ENCODE data around the gene RPL3. TPM values are rescaled to one million over a fixed set of nuclear protein-coding genes. Genes with fewer than 3 reads are reported as not detected.

The RPL3 gene
- total and polyA plus RNA-seq, 9 donors = 1,838 to 3,798 (median 3,309) TPM

DNA sequence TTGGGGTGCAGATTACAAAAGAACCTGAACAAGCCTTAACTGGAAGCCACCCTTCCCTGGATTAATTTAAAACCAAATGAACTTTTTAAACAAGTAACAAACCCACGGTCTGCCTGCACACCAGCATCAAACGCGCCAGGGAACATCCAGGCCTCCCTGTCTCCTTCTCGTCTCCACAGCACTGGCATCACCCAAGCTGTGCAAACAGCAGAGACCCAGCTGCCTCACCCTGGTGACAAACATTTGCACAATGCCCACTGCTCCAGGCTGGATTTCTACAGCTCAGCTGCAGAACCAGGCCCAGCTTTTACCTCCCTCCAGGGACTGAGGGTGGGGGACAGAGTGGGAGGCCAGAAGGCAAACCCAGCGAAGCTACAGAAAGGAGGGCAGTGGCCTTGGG is 7.0 kb downstream of the RPL3 start:
- Histone ChIP-seq H3K4me3 (ENCODE audit: low read length) (no peak overlapping the region), H3K36me3 (ENCODE audit: control insufficient read depth, insufficient read depth, low read length) (peaks cover 60% of the 10 kb centered on the region), H3K9me3 (replicated peaks; ENCODE audit: control insufficient read depth, low read depth, low read length) (no peaks in the 10 kb centered on the region), H3K4me1 (ENCODE audit: control insufficient read depth, insufficient read depth, low read length) (peaks cover 56% of the 10 kb centered on the region), H3K27me3 (ENCODE audit: control insufficient read depth, insufficient read depth, low read length) (no peaks in the 10 kb centered on the region), H3K27ac (ENCODE audit: low read length) (no peak overlapping the region)
- no peak for DNase-seq
- WGBS (ENCODE audit: insufficient coverage) = 83% methylated on average over 4 of the region's 5 CpGs

GRCh38 chr22:39311592-39312400 is 7.6 kb downstream of the RPL3 start:
- H3K27me3 ChIP-seq (ENCODE audit: control insufficient read depth, insufficient read depth, low read length) = no peaks in the 10 kb centered on the region
- no peak overlapping the region for H3K27ac ChIP-seq (ENCODE audit: low read length)
- 81% methylated on average over 19 of the region's 19 CpGs for WGBS (ENCODE audit: insufficient coverage)
- no peaks in the 10 kb centered on the region for H3K9me3 ChIP-seq (replicated peaks; ENCODE audit: control insufficient read depth, low read depth, low read length)
- DNase-seq = no peak
- peaks cover 54% of the 10 kb centered on the region for H3K36me3 ChIP-seq (ENCODE audit: control insufficient read depth, insufficient read depth, low read length)
- H3K4me3 ChIP-seq (ENCODE audit: low read length) = no peak overlapping the region
- peaks cover 55% of the 10 kb centered on the region for H3K4me1 ChIP-seq (ENCODE audit: control insufficient read depth, insufficient read depth, low read length)

DNA sequence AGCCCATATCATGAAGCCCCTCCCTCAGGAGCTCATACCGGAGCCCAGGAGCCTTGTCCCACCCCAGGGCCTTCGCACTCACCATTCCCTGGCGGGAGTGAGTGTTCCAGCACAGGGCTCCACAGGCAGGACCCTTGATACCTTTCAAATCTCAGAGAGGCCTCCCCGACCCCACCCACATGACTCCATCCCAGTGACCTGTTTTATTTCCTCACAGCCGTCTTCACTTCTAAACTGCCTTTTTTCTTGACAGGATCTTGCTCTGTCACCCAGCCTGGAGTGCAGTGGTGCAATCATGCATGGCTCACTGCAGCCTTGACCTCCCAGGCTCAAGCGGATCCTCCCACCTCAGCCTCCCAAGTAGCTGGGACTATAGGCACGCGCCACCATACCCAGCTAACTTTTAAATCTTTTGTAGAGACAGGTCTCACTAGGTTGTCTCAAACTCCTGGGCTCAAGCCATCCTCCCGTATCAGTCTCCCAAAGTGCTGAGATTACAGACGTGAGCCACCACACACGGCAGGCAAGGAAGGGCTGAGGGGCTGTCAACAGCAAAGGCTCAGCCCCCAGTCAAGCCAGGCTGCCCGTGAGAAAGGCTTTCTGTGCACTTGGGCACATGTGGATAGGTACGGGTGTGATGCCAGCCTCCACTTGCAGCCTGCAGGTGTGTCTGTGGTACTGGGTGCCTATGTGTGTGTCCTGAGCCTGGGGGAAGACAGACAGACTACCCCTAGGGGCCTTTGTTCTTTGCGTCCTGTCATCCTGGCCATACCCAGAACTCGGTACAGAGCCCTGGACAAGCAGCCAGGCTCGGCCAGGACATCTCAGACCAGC is 9.3 kb downstream of the RPL3 start:
- peaks cover 39% of the 10 kb centered on the region for H3K4me1 ChIP-seq (ENCODE audit: control insufficient read depth, insufficient read depth, low read length)
- no peak overlapping the region for H3K4me3 ChIP-seq (ENCODE audit: low read length)
- DNase-seq = no peak
- H3K27me3 ChIP-seq (ENCODE audit: control insufficient read depth, insufficient read depth, low read length) = no peaks in the 10 kb centered on the region
- H3K27ac ChIP-seq (ENCODE audit: low read length) = no peak overlapping the region
- peaks cover 37% of the 10 kb centered on the region for H3K36me3 ChIP-seq (ENCODE audit: control insufficient read depth, insufficient read depth, low read length)
- WGBS (ENCODE audit: insufficient coverage) = 67% methylated on average over 11 of the region's 16 CpGs
- no peaks in the 10 kb centered on the region for H3K9me3 ChIP-seq (replicated peaks; ENCODE audit: control insufficient read depth, low read depth, low read length)

DNA sequence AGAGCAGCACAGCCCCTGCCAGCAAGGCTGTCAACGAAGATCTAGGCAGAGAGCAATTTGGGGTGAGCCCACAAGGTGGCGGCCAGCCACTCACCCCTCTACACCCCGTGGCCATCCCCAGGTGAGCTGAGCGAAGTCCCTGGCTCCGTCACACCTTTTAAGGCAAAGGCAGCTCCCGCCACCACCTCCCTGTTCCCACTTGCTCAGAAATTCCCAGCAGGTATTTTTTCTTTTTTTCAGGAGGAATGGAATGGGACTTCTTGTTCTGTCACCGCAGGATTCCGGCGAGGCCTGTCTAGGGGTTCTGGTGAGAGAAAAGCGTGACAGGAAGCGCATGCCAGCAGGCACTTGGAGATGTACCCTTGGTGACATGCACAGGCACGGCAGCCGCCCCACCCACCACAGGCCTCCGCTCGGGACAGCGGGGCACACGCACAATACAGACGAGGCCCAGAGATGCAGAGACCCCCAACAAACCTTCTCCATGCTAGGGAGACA is 10.0 kb downstream of the RPL3 start:
- Histone ChIP-seq H3K27ac (ENCODE audit: low read length) (peak overlapping the region; percentile 35), H3K4me1 (ENCODE audit: control insufficient read depth, insufficient read depth, low read length) (peaks cover 32% of the 10 kb centered on the region), H3K9me3 (replicated peaks; ENCODE audit: control insufficient read depth, low read depth, low read length) (no peaks in the 10 kb centered on the region), H3K36me3 (ENCODE audit: control insufficient read depth, insufficient read depth, low read length) (peaks cover 30% of the 10 kb centered on the region), H3K27me3 (ENCODE audit: control insufficient read depth, insufficient read depth, low read length) (no peaks in the 10 kb centered on the region), H3K4me3 (ENCODE audit: low read length) (no peak overlapping the region)
- no peak for DNase-seq
- 44% methylated on average over 9 of the region's 18 CpGs for WGBS (ENCODE audit: insufficient coverage)

- 42% methylated on average over 15 of the region's 24 CpGs for WGBS (ENCODE audit: insufficient coverage)
- peaks cover 26% of the 10 kb centered on the region for H3K4me1 ChIP-seq (ENCODE audit: control insufficient read depth, insufficient read depth, low read length)
These were observed 10.6 kb downstream of the RPL3 start for GRCh38 chr22:39308614-39309363.

GRCh38 chr22:39306456-39307361 is 12.7 kb downstream of the RPL3 start:
- peak overlapping the region; percentile 3 for H3K27ac ChIP-seq (ENCODE audit: low read length)
- peaks cover 2% of the 10 kb centered on the region for H3K9me3 ChIP-seq (replicated peaks; ENCODE audit: control insufficient read depth, low read depth, low read length)
- H3K4me3 ChIP-seq (ENCODE audit: low read length) = no peak overlapping the region
- peaks cover 21% of the 10 kb centered on the region for H3K4me1 ChIP-seq (ENCODE audit: control insufficient read depth, insufficient read depth, low read length)
- H3K36me3 ChIP-seq (ENCODE audit: control insufficient read depth, insufficient read depth, low read length) = peaks cover 3% of the 10 kb centered on the region
- DNase-seq = peak; percentile 67
- no peaks in the 10 kb centered on the region for H3K27me3 ChIP-seq (ENCODE audit: control insufficient read depth, insufficient read depth, low read length)
- 56% methylated on average over 9 of the region's 14 CpGs for WGBS (ENCODE audit: insufficient coverage)

More at GRCh38 chr22:39308614-39309363, 10.6 kb downstream of the RPL3 start:
- H3K27ac ChIP-seq (ENCODE audit: low read length) = peak overlapping the region; percentile 35
- H3K27me3 ChIP-seq (ENCODE audit: control insufficient read depth, insufficient read depth, low read length) = no peaks in the 10 kb centered on the region
- H3K4me3 ChIP-seq (ENCODE audit: low read length) = no peak overlapping the region
- H3K9me3 ChIP-seq (replicated peaks; ENCODE audit: control insufficient read depth, low read depth, low read length) = no peaks in the 10 kb centered on the region
- peak; percentile 38 for DNase-seq
- peaks cover 24% of the 10 kb centered on the region for H3K36me3 ChIP-seq (ENCODE audit: control insufficient read depth, insufficient read depth, low read length)

- Histone ChIP-seq H3K27me3 (ENCODE audit: control insufficient read depth, insufficient read depth, low read length) (no peaks in the 10 kb centered on the region), H3K9me3 (replicated peaks; ENCODE audit: control insufficient read depth, low read depth, low read length) (peaks cover 2% of the 10 kb centered on the region), H3K27ac (ENCODE audit: low read length) (no peak overlapping the region), H3K4me3 (ENCODE audit: low read length) (no peak overlapping the region), H3K4me1 (ENCODE audit: control insufficient read depth, insufficient read depth, low read length) (peaks cover 30% of the 10 kb centered on the region), H3K36me3 (ENCODE audit: control insufficient read depth, insufficient read depth, low read length) (no peaks in the 10 kb centered on the region)
- 88% methylated on average over 13 of the region's 16 CpGs for WGBS (ENCODE audit: insufficient coverage)
- no peak for DNase-seq
These were observed 15.3 kb downstream of the RPL3 start for GRCh38 chr22:39303892-39304671.

DNA sequence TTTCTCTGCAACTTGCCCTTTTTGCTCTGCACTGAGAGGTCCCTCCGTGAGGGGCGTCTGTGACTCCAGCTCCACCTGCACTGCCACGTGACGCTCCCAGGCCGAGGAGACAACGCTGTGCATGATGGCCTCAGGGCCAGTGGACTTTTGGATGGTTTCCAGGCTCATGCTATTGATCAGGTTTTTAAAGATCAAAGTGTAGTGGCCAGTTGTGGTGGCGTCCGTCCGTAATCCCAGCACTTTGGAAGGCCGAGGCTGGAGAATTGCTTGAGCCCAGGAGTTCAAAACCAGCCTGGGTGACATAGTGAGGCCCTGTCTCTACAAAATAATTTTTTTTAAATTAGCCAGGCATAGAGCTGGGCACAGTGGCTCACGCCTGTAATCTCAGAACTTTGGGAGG is 16.1 kb downstream of the RPL3 start:
- WGBS (ENCODE audit: insufficient coverage) = 68% methylated on average over 11 of the region's 11 CpGs
- peaks cover 2% of the 10 kb centered on the region for H3K9me3 ChIP-seq (replicated peaks; ENCODE audit: control insufficient read depth, low read depth, low read length)
- H3K4me1 ChIP-seq (ENCODE audit: control insufficient read depth, insufficient read depth, low read length) = peaks cover 28% of the 10 kb centered on the region
- H3K36me3 ChIP-seq (ENCODE audit: control insufficient read depth, insufficient read depth, low read length) = no peaks in the 10 kb centered on the region
- H3K4me3 ChIP-seq (ENCODE audit: low read length) = no peak overlapping the region
- H3K27ac ChIP-seq (ENCODE audit: low read length) = no peak overlapping the region
- no peaks in the 10 kb centered on the region for H3K27me3 ChIP-seq (ENCODE audit: control insufficient read depth, insufficient read depth, low read length)
- no peak for DNase-seq

All from muscle of leg (tissue), 11 donors.